HUES6 (cell line): Measurements from ENCODE around the gene KCND2.

Experiments used
- H3K27ac ChIP-seq: 2 replicates; pipeline ENCODE4 v1.7.0; 2013; ENCODE audit warnings: low read depth, mild to moderate bottlenecking, low read length, inconsistent platforms
- H3K27me3 ChIP-seq: 2 replicates; pipeline ENCODE4 v1.6.1; 2013; ENCODE audit warnings: low read length; ENCODE audit not compliant: control insufficient read depth, insufficient read depth
- H3K36me3 ChIP-seq: 2 replicates; pipeline ENCODE4 v1.6.1; 2013; ENCODE audit warnings: low read length; ENCODE audit not compliant: control insufficient read depth, insufficient read depth
- H3K4me1 ChIP-seq: 2 replicates; pipeline ENCODE4 v1.6.1; 2013; ENCODE audit warnings: low read length; ENCODE audit not compliant: control insufficient read depth, insufficient read depth
- H3K4me3 ChIP-seq: 2 replicates; pipeline ENCODE4 v1.5.1; 2013; ENCODE audit warnings: low read depth, low read length
- H3K9ac ChIP-seq: one replicate; pipeline ENCODE4 v1.6.1; 2013; ENCODE audit warnings: mild to moderate bottlenecking, low read length
- H3K9me3 ChIP-seq: 2 replicates; pipeline ENCODE4 v1.6.1; 2013; ENCODE audit warnings: low read depth, low read length; ENCODE audit not compliant: control insufficient read depth, insufficient read depth

Gene KCND2

GRCh38 chr7:120456699-120457098 lies 183.7 kb downstream of the KCND2 start:
- H3K27me3 ChIP-seq, result no peaks in the 10 kb centered on the region

GRCh38 chr7:120460949-120461348 lies 188.0 kb downstream of the KCND2 start:
- Histone ChIP-seq H3K4me1 (peaks cover 17% of the 10 kb centered on the region; the same call in 1 of the 2 replicates), H3K36me3 (0 out of 2 replicates have a peak, but pooled peaks cover 4% of the 10 kb centered on the region), H3K9ac (no peak overlapping the region), H3K9me3 (peaks cover 24% of the 10 kb centered on the region), H3K27me3 (no peaks in the 10 kb centered on the region), H3K4me3 (no peak overlapping the region), H3K27ac (no peak overlapping the region)

More at GRCh38 chr7:120456699-120457098, 183.7 kb downstream of the KCND2 start:
- peaks cover 52% of the 10 kb centered on the region for H3K9me3 ChIP-seq
- peaks cover 11% of the 10 kb centered on the region; the same call in 1 of the 2 replicates for H3K36me3 ChIP-seq
- H3K4me1 ChIP-seq, result peaks cover 17% of the 10 kb centered on the region; the same call in 1 of the 2 replicates
- H3K4me3 ChIP-seq, result no peak overlapping the region
- H3K9ac ChIP-seq, result no peak overlapping the region
- no peak overlapping the region for H3K27ac ChIP-seq

- Histone ChIP-seq H3K4me1 (peaks cover 17% of the 10 kb centered on the region; the same call in 1 of the 2 replicates), H3K9me3 (peaks cover 3% of the 10 kb centered on the region), H3K36me3 (0 out of 2 replicates have a peak, but pooled peaks cover 2% of the 10 kb centered on the region), H3K9ac (no peak overlapping the region), H3K4me3 (no peak overlapping the region), H3K27me3 (no peaks in the 10 kb centered on the region), H3K27ac (no peak overlapping the region)
Measured at GRCh38 chr7:120462991-120463390, 190.0 kb downstream of the KCND2 start.

GRCh38 chr7:120464104-120464503 lies 191.1 kb downstream of the KCND2 start:
- Histone ChIP-seq H3K9me3 (no peaks in the 10 kb centered on the region), H3K27me3 (no peaks in the 10 kb centered on the region), H3K36me3 (no peaks in the 10 kb centered on the region), H3K4me1 (peaks cover 17% of the 10 kb centered on the region; the same call in 1 of the 2 replicates), H3K9ac (no peak overlapping the region), H3K4me3 (no peak overlapping the region), H3K27ac (no peak overlapping the region)

GRCh38 chr7:120467676-120468075 lies 194.7 kb downstream of the KCND2 start:
- H3K9ac ChIP-seq, result no peak overlapping the region
- H3K4me3 ChIP-seq, result no peak overlapping the region
- no peaks in the 10 kb centered on the region for H3K4me1 ChIP-seq
- H3K27me3 ChIP-seq, result no peaks in the 10 kb centered on the region
- H3K27ac ChIP-seq, result no peak overlapping the region
- no peaks in the 10 kb centered on the region for H3K9me3 ChIP-seq
- H3K36me3 ChIP-seq, result no peaks in the 10 kb centered on the region

- no peaks in the 10 kb centered on the region for H3K36me3 ChIP-seq
- H3K4me1 ChIP-seq, result no peaks in the 10 kb centered on the region
- no peak overlapping the region for H3K9ac ChIP-seq
- no peak overlapping the region for H3K27ac ChIP-seq
- no peaks in the 10 kb centered on the region for H3K27me3 ChIP-seq
- H3K4me3 ChIP-seq, result no peak overlapping the region
- no peaks in the 10 kb centered on the region for H3K9me3 ChIP-seq
Measured at GRCh38 chr7:120468611-120469010, 195.6 kb downstream of the KCND2 start.

- H3K9me3 ChIP-seq, result no peaks in the 10 kb centered on the region
- no peaks in the 10 kb centered on the region for H3K36me3 ChIP-seq
- no peak overlapping the region for H3K27ac ChIP-seq
- peaks cover 6% of the 10 kb centered on the region; the same call in 1 of the 2 replicates for H3K4me1 ChIP-seq
- no peak overlapping the region for H3K9ac ChIP-seq
- no peaks in the 10 kb centered on the region for H3K27me3 ChIP-seq
- no peak overlapping the region for H3K4me3 ChIP-seq
Measured at GRCh38 chr7:120472892-120473291, 199.9 kb downstream of the KCND2 start.

- H3K9me3 ChIP-seq, result no peaks in the 10 kb centered on the region
- no peaks in the 10 kb centered on the region for H3K27me3 ChIP-seq
- H3K36me3 ChIP-seq, result no peaks in the 10 kb centered on the region
- no peak overlapping the region for H3K27ac ChIP-seq
- no peak overlapping the region for H3K9ac ChIP-seq
- peaks cover 6% of the 10 kb centered on the region; the same call in 1 of the 2 replicates for H3K4me1 ChIP-seq
- H3K4me3 ChIP-seq, result no peak overlapping the region
Measured at GRCh38 chr7:120473352-120473751, 200.4 kb downstream of the KCND2 start.

GRCh38 chr7:120475994-120476393 lies 203.0 kb downstream of the KCND2 start:
- Histone ChIP-seq H3K9ac (no peak overlapping the region), H3K9me3 (no peaks in the 10 kb centered on the region), H3K4me1 (peaks cover 12% of the 10 kb centered on the region), H3K27me3 (no peaks in the 10 kb centered on the region), H3K36me3 (no peaks in the 10 kb centered on the region), H3K4me3 (no peak overlapping the region), H3K27ac (no peak overlapping the region)

GRCh38 chr7:120480472-120480871 lies 207.5 kb downstream of the KCND2 start:
- H3K27ac ChIP-seq, result no peak overlapping the region
- no peaks in the 10 kb centered on the region for H3K36me3 ChIP-seq
- no peaks in the 10 kb centered on the region for H3K27me3 ChIP-seq
- no peak overlapping the region for H3K4me3 ChIP-seq
- peaks cover 12% of the 10 kb centered on the region for H3K4me1 ChIP-seq
- H3K9me3 ChIP-seq, result no peaks in the 10 kb centered on the region
- no peak overlapping the region for H3K9ac ChIP-seq

- Histone ChIP-seq H3K9me3 (no peaks in the 10 kb centered on the region), H3K4me1 (peaks cover 13% of the 10 kb centered on the region), H3K4me3 (no peak overlapping the region), H3K27me3 (no peaks in the 10 kb centered on the region), H3K36me3 (no peaks in the 10 kb centered on the region), H3K27ac (no peak overlapping the region), H3K9ac (no peak overlapping the region)
Measured at GRCh38 chr7:120480930-120481329, 208.0 kb downstream of the KCND2 start.
